ENCODE measurements around the gene UBE2L3.
"Not testable (repeated sequence)": the region's sequence is repeated elsewhere in the genome, so short reads cannot be mapped to it uniquely, and the experiment has no call there.

UBE2L3 gene

DNA sequence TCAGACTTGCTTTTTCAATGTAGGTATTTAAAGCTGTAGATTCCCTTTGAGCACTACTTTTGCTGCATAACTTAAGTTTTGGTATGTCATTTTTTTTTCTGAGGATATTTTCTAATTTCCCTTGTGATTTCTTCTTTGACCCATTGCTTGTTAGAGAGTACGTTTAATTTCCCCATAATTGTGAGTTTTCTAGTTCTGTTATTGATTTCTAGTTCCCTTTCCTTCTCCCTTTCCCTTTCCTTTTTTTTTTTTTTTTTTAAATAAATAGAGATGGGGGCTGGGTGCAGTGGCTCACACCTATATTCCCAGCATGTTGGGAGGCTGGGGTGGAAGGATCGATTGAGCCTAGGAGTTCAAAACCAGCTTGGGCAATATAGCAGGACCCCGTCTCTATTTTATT lies 30.8 kb downstream of the UBE2L3 start:
- DNase-seq (ENCODE audit: insufficient read length, low spot score) = no peak
- no peak for FAIRE-seq

DNA sequence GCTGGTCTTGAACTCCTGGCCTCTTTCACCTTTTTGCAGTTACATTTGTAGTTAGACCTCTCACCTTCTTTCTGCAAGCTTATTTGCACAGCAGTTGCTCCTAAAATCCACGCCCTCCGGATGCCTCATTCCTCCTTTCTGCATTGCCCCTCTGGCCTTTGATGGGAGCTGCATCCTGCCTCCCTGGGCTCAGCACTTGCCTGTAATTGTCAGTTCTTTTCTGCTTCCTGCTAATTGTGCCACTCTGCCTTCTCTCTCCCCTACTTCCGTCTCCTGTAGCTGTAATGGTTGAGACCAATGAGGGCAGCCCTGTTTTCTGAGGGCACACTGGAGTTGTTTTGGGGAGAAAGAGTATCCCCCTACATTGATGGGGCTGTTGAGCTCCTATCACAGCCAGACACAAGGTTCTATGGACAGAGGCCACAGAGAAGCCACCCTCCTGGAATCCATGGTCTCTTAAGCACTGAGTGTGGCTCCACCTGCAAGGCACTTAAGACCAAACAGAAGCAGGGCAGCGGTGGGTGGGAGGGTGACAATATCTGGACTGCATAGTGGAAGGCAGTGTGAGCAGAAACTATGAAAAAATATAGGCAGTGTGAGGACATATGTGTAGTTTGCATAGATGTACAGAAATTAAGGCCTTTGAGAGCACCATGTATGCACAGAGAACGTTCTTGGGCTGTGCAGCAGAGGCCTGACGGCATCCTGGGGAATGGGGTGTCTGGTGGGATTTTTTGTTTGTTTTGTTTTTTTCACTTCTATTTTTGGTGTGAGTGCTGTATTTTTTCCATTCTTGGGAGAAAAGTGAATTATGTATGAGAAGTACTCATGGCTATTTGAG lies 31.8 kb downstream of the UBE2L3 start:
- no peak for DNase-seq (ENCODE audit: insufficient read length, low spot score)
- no peak for FAIRE-seq

- DNase-seq (ENCODE audit: insufficient read length, low spot score) (no peak), FAIRE-seq (no peak)
Observed at GRCh38 chr22:21602579-21602978, 35.1 kb downstream of the UBE2L3 start.

- DNase-seq (ENCODE audit: insufficient read length, low spot score) (no peak), FAIRE-seq (no peak)
Observed at GRCh38 chr22:21603973-21604372, 36.5 kb downstream of the UBE2L3 start.

GRCh38 chr22:21605887-21606564 lies 38.5 kb downstream of the UBE2L3 start:
- FAIRE-seq (no peak), DNase-seq (ENCODE audit: insufficient read length, low spot score) (no peak)

DNA sequence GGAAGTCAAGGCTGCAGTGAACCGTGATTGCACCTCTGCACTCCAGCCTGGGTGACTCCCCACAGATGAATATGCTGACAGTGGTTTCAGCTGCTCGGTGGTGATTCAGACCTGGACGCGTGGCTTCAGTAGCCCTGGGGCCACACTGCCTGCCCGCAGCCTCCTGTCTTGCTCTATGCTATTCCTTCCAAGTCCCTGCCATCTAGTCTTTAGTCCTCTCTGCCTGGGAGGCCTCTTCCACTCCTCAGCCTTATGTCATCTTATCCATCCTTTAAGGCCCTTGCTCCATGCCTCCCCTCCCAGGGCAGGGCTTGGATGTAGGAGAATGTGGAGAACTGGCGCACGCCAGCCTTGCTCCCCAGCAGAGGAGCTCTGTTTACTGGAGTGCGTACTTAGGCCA lies 39.3 kb downstream of the UBE2L3 start:
- FAIRE-seq (no peak), DNase-seq (ENCODE audit: insufficient read length, low spot score) (no peak)

- not testable (repeated sequence) for DNase-seq (ENCODE audit: insufficient read length, low spot score); FAIRE-seq
Observed at GRCh38 chr22:21609556-21610157, 42.1 kb downstream of the UBE2L3 start.

DNA sequence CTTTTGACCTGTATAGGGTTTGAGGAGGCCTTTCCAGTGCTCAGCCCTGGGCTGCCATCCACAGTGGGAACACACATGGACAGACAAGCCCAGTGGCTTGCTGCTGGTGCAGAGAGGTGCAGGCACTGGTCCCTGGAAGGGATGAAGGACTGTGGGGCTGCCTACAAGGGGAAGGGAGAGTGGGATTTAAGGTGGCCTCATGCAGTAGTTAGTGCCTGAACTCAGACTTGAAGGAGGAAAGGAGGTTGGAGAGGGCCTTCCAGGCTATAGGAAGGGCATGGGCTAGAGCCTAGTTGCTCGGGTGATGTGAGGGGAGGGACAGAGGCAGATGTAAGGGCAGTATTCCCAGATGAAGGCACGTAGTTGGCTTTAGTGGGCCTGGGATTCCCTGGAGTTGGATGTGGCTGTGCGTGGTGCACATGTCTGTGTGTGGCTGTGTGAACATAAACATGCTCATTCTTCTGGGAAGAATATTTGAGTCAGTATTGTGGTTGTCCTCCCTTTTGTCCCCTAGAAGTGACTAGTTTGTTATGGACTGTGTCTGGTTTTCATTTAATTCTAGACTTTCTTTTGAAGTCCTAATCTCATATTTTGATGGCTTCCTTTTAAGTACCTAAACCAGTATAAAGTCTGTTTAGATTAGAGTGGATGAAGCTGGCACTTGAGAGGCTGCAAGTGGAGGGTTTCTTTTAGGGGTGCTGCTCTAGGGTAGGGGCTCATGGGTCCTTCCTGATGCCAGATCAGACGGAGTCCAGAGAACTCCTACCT lies 43.9 kb downstream of the UBE2L3 start:
- DNase-seq (ENCODE audit: insufficient read length, low spot score) (no peak), FAIRE-seq (no peak)

- no peak for DNase-seq (ENCODE audit: insufficient read length, low spot score)
- FAIRE-seq = no peak
Observed at GRCh38 chr22:21612858-21613257, 45.3 kb downstream of the UBE2L3 start.

GRCh38 chr22:21613553-21614233 lies 46.2 kb downstream of the UBE2L3 start:
- FAIRE-seq (no peak), DNase-seq (ENCODE audit: insufficient read length, low spot score) (no peak)

DNA sequence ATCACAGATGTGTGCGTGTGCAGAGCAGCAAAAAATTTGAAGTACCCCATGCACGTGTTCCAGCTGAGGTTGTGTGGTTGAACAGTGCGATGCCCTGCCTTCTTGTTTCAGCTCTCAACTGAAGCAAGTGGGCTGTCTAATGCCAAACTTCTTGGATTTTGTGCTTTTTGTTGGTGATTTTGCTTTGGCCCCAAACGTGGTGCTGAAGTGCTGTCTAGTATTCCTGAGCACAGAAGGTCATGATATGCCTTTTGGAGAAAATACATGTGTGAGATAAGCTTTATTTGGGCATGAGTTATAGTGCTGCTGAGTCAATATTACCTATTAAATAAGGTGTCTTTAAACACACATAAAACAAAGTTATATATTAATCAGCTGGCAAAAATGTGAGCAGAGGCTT lies 48.2 kb downstream of the UBE2L3 start:
- no peak for DNase-seq (ENCODE audit: insufficient read length, low spot score)
- FAIRE-seq = no peak

- not testable (repeated sequence) for DNase-seq (ENCODE audit: insufficient read length, low spot score); FAIRE-seq
Observed at GRCh38 chr22:21617337-21617736, 49.8 kb downstream of the UBE2L3 start.

DNA sequence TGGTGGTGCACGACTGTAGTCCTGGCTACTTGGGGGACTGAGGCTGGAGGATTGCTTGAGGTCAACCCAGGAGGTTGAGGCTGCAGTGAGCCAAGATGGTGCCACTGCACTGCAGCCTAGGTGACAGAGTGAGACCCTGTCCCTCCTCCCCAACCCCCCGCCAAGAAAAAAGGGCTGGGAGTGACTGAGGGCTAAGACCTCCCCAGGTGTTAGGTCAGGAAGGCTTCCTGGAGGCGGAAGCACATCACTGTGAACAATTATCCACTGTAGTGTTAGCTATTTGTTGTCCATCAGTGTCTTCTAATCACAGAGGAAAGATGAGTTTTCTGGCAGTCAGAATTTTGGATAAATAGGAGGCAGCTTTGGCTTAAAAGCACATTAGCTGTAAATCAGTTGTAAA lies 53.5 kb downstream of the UBE2L3 start:
- FAIRE-seq (no peak), DNase-seq (ENCODE audit: insufficient read length, low spot score) (no peak)

- DNase-seq (ENCODE audit: insufficient read length, low spot score) (no peak), FAIRE-seq (no peak)
Observed at GRCh38 chr22:21622011-21622918, 54.8 kb downstream of the UBE2L3 start.

DNA sequence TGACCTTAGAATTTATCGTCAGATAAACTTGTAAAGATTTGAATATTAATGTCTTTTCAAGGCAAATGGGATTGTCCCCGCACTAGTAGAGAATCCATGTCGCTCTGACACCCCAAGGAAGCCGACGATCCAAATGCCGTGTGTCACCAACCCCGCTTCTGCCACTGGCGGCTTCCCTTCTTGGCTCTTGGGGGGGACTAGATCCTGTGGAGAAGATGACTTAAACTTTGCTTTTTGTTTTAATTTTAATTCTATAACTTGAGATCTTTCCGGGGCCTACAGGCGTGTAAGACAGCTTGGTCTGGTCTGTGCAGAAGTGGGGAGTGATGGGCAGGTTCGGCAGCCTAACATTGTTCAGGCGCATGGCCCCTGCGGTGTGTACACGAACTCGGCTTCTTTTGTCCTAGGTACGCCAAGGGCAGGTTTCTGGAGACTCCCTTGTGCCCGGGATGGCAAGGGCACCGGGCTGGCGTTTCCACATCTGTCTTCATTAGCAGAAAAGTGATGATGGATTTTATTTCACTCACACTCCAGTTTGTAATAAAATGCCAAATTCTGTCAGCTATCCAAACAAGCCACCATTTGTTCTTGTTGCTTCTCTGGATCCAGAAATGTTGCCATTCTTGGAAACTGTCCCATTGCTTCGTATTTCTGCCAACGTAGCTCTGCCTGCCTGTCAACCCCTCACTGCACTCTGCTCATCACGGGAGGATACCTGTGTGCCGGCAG lies 55.6 kb downstream of the UBE2L3 start:
- FAIRE-seq (no peak), DNase-seq (ENCODE audit: insufficient read length, low spot score) (no peak)

GRCh38 chr22:21623648-21623970 lies 56.1 kb downstream of the UBE2L3 start:
- FAIRE-seq (no peak), DNase-seq (ENCODE audit: insufficient read length, low spot score) (no peak)

- FAIRE-seq (no peak), DNase-seq (ENCODE audit: insufficient read length, low spot score) (no peak)
Observed at GRCh38 chr22:21624120-21624879, 56.8 kb downstream of the UBE2L3 start.
